Measurements from ENCODE around the gene LDHB. TPM values are rescaled to one million over a fixed set of nuclear protein-coding genes. Genes with fewer than 3 reads are reported as not detected.

The LDHB gene
- total and polyA plus RNA-seq, 9 of the 15 experiments (the other 6 are each of a cell fraction or from before 2014, with no cell fraction given), result 743 to 2,680 (median 968) TPM

DNA sequence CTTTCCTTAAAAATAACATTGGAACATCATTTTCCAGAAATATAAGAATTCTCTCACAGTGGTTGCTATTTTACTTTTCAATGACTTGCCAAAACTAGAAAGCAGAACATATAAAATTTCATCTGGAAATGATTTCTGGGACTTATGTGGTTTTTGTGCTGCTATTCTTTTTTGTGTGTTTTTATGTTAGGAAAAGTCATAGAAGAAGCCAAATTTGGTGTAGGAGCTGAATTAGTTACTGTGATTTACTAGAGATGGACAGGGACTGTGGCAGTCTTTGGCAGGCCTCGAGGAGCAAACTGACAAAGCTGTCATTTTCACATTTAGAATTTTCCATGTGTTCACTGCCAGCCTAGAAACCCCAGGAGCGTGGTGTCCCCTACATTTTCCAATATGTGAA is 38.3 kb upstream of the LDHB start:
- Histone ChIP-seq H4K20me1 (replicated peaks; ENCODE audit: control insufficient read depth, insufficient read depth, low read length) (no peaks in the 10 kb centered on the region), H3K9me3 (replicated peaks; ENCODE audit: control insufficient read depth, insufficient read depth, low read depth, low read length) (no peaks in the 10 kb centered on the region), H3K79me2 (ENCODE audit: control insufficient read depth, insufficient read depth, low read length) (no peaks in the 10 kb centered on the region), H3K4me1 (replicated peaks in 1 of 2; ENCODE audit: control insufficient read depth in 2 of 2, insufficient read depth in 2 of 2, low read length in 2 of 2) (peaks cover 0 to 3% of the 10 kb centered on the region in 2 experiments; a peak in 1 of 5 replicates), H3K9me1 (ENCODE audit: control insufficient read depth, insufficient read depth, low read length) (no peaks in the 10 kb centered on the region), H3K27me3 (ENCODE audit: control insufficient read depth in 2 of 2, insufficient read depth in 2 of 2, low read length in 2 of 2) (no peaks in the 10 kb centered on the region), H2AFZ (ENCODE audit: low read depth, low read length) (no peak overlapping the region), H3K27ac (ENCODE audit: extremely low read depth, low read depth, low read length) (no peak overlapping the region), H3K4me3 (no peak overlapping the region), H3K4me2 (ENCODE audit: insufficient read depth, low read length) (no peak overlapping the region), H3K9ac (ENCODE audit: insufficient read depth in 1 of 2, low read depth in 2 of 2, low read length in 2 of 2) (no peak overlapping the region), H3K36me3 (ENCODE audit: control insufficient read depth, insufficient read depth, low read length) (no peaks in the 10 kb centered on the region)
- CTCF ChIA-PET (ENCODE audit: low intra/inter-chr PET ratio), result no interaction called here
- in situ Hi-C loops (cut with MboI) (loop anchor here (5.0 kb wide), 1 partner anchor 746 kb away; no protein-coding TSS in a partner anchor), intact Hi-C loops (cut with micrococcal nuclease) (loop anchor here (5.0 to 10.0 kb wide), 2 partner anchors 639 to 746 kb away; partner anchors contain the start of gene ST8SIA1)
- ATAC-seq (no peak), FAIRE-seq (no peak), DNase-seq (ENCODE audit: extremely low read depth in 1 of 4, low spot score in 3 of 4) (no peak)
- WGBS (ENCODE audit: insufficient coverage, low coverage, missing lambda C conversion rate), result 4% methylated on average over 2 of the region's 2 CpGs
- TF ChIP-seq ZNF444 (CRISPR knock-in tag; IDR thresholded peaks at IDR 0.05) (no peak), TARDBP (IDR thresholded peaks at IDR 0.05) (no peak), GTF2F1 (IDR thresholded peaks at IDR 0.05; ENCODE audit: low read depth, low read length) (no peak), CCAR2 (IDR thresholded peaks at IDR 0.05; ENCODE audit: low read depth, low read length) (no peak), PRMT5 (CRISPR knock-in tag; IDR thresholded peaks at IDR 0.05) (no peak), RBM15 (IDR thresholded peaks at IDR 0.05; ENCODE audit: insufficient read depth, low read length) (no peak), BMI1 (IDR thresholded peaks at IDR 0.05; ENCODE audit: low read length) (no peak), FOXM1 (IDR thresholded peaks at IDR 0.05; ENCODE audit: low read depth) (no peak), FOXM1 (CRISPR knock-in tag; IDR thresholded peaks at IDR 0.05; ENCODE audit: low read depth) (no peak)
- TF ChIP-seq, protein P1, sequence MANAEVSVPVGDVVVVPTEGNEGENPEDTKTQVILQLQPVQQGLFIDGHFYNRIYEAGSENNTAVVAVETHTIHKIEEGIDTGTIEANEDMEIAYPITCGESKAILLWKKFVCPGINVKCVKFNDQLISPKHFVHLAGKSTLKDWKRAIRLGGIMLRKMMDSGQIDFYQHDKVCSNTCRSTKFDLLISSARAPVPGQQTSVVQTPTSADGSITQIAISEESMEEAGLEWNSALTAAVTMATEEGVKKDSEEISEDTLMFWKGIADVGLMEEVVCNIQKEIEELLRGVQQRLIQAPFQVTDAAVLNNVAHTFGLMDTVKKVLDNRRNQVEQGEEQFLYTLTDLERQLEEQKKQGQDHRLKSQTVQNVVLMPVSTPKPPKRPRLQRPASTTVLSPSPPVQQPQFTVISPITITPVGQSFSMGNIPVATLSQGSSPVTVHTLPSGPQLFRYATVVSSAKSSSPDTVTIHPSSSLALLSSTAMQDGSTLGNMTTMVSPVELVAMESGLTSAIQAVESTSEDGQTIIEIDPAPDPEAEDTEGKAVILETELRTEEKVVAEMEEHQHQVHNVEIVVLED (CRISPR knock-in tag; IDR thresholded peaks at IDR 0.05), result no peak
- TF ChIP-seq, protein P2, sequence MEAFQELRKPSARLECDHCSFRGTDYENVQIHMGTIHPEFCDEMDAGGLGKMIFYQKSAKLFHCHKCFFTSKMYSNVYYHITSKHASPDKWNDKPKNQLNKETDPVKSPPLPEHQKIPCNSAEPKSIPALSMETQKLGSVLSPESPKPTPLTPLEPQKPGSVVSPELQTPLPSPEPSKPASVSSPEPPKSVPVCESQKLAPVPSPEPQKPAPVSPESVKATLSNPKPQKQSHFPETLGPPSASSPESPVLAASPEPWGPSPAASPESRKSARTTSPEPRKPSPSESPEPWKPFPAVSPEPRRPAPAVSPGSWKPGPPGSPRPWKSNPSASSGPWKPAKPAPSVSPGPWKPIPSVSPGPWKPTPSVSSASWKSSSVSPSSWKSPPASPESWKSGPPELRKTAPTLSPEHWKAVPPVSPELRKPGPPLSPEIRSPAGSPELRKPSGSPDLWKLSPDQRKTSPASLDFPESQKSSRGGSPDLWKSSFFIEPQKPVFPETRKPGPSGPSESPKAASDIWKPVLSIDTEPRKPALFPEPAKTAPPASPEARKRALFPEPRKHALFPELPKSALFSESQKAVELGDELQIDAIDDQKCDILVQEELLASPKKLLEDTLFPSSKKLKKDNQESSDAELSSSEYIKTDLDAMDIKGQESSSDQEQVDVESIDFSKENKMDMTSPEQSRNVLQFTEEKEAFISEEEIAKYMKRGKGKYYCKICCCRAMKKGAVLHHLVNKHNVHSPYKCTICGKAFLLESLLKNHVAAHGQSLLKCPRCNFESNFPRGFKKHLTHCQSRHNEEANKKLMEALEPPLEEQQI (IDR thresholded peaks at IDR 0.05), result no peak
- POLR2A ChIA-PET, result no interaction called here
- BruUV-seq (replicated peaks), result no TSS peak

Measured in K562 (cell line).